ENCODE data around the gene OPN1SW. TPM values are rescaled to one million over a fixed set of nuclear protein-coding genes. Genes with fewer than 3 reads are reported as not detected.
A peak's percentile ranks its signal among the peaks of the same experiment; 100 is the strongest.

OPN1SW gene
- total and polyA plus RNA-seq, 9 of the 15 experiments (the other 6 are each of a cell fraction or from before 2014, with no cell fraction given) = 0.84 to 1.0 TPM; not detected in 7

DNA sequence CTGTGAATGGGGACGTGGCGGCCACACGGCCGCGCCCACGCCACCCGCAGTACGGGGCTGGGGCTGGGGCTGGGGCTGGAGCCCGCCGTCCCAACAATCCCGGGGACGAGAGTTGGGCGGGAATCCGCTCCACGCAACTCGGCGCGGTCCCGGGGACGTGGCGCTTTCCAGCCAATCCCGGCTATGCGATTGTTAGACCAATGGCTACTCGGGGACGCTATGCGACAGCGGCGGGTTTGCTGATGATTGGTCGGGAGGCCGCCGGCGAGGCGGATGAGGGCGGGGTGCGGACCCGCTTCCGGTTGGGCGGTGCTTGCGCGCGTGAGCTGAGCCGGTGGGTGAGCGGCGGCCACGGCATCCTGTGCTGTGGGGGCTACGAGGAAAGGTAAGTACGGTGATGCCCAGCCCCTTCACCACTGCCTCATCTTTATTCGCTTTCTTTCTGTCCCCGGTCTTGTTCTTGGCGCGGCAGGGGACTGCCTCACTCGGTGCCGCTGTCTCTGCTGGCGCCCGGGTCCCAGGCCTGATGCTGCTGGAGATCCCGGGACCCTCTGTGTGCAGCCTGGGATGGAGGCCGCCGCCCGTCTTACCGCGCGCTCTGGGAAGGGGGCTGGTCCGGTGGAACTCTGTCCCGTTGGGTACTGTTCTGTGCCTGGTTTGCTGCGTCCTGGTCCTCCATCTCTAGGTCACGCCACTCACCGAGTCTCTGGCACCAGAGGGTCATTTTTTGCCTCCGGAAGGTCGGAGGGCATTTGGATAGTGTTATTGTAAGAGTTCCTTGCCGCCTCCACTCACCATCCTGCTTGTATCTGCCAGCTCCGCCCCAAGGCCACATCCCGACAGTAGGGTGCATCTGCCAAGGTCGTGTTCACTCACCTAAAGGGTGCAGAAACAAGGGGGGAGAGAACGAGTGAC lies 36.3 kb downstream of the OPN1SW start, which contains the start of gene CALU (continued):
- TF ChIP-seq NR0B1 (IDR thresholded peaks at IDR 0.05; ENCODE audit: partially characterized antibody) (no peak), ZNF445 (CRISPR knock-in tag; IDR thresholded peaks at IDR 0.05; ENCODE audit: low read depth) (no peak), ZFP30 (CRISPR knock-in tag; IDR thresholded peaks at IDR 0.05; ENCODE audit: borderline replicate concordance) (no peak), NFRKB (IDR thresholded peaks at IDR 0.05; ENCODE audit: low read depth) (peak; percentile 27; the same call in 1 of the 2 replicates), BRD4 (IDR thresholded peaks at IDR 0.05) (peak; percentile 48), ZNF224 (CRISPR knock-in tag; IDR thresholded peaks at IDR 0.05) (peak; percentile 90), BRF1 (IDR thresholded peaks at IDR 0.05; ENCODE audit: borderline replicate concordance, extremely low read depth, insufficient read length) (no peak), ZNF655 (CRISPR knock-in tag; IDR thresholded peaks at IDR 0.05) (no peak), ELF1 (tag; IDR thresholded peaks at IDR 0.05) (peak; percentile 55; the same call in 1 of the 2 replicates), HDAC3 (IDR thresholded peaks at IDR 0.05; ENCODE audit: borderline replicate concordance, partially characterized antibody) (no peak), IRF9 (tag; IDR thresholded peaks at IDR 0.05) (no peak), ZNF232 (CRISPR knock-in tag; IDR thresholded peaks at IDR 0.05) (peak; percentile 58; the same call in 1 of the 2 replicates), PTTG1 (tag; IDR thresholded peaks at IDR 0.05; ENCODE audit: low read depth) (no peak), CREB3 (tag; conservative IDR thresholded peaks at IDR 0.05; ENCODE audit: low read depth) (no peak), BACH1 (tag; IDR thresholded peaks at IDR 0.05) (no peak), C11orf30 (IDR thresholded peaks at IDR 0.05; ENCODE audit: low read depth) (peak; percentile 87), HNRNPUL1 (IDR thresholded peaks at IDR 0.05; ENCODE audit: low read length) (0 out of 2 replicates have a peak, but pooled peaks have one; percentile 42)
- TF ChIP-seq, protein P1, sequence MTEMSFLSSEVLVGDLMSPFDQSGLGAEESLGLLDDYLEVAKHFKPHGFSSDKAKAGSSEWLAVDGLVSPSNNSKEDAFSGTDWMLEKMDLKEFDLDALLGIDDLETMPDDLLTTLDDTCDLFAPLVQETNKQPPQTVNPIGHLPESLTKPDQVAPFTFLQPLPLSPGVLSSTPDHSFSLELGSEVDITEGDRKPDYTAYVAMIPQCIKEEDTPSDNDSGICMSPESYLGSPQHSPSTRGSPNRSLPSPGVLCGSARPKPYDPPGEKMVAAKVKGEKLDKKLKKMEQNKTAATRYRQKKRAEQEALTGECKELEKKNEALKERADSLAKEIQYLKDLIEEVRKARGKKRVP (CRISPR knock-in tag; IDR thresholded peaks at IDR 0.05) = no peak; the same call in 1 of the 2 replicates
- TF ChIP-seq, protein P2, sequence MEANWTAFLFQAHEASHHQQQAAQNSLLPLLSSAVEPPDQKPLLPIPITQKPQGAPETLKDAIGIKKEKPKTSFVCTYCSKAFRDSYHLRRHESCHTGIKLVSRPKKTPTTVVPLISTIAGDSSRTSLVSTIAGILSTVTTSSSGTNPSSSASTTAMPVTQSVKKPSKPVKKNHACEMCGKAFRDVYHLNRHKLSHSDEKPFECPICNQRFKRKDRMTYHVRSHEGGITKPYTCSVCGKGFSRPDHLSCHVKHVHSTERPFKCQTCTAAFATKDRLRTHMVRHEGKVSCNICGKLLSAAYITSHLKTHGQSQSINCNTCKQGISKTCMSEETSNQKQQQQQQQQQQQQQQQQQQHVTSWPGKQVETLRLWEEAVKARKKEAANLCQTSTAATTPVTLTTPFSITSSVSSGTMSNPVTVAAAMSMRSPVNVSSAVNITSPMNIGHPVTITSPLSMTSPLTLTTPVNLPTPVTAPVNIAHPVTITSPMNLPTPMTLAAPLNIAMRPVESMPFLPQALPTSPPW (CRISPR knock-in tag; IDR thresholded peaks at IDR 0.05) = peak; percentile 35; the same call in 1 of the 2 replicates

Data from K562 (cell line).